Type B pancreatic cell (in vitro differentiated cells): ENCODE data around the gene IGF1R. TPM values are rescaled to one million over a fixed set of nuclear protein-coding genes. Genes with fewer than 3 reads are reported as not detected.

ENCODE experiments used
- DNase-seq: peaks from one replicate; pipeline ENCODE4 v3.0.0; 2021; ENCODE audit warnings: mixed read lengths; ENCODE audit not compliant: unreplicated experiment; ENCODE audit errors: extremely low spot score
- H3K27ac Mint-ChIP-seq: 2 replicates; pipeline ENCODE4 v1.8.0; 2021; ENCODE audit warnings: mild to moderate bottlenecking, mixed read lengths
- H3K27me3 Mint-ChIP-seq: 2 replicates; pipeline ENCODE4 v1.8.0; 2021; ENCODE audit warnings: mixed read lengths
- H3K36me3 Mint-ChIP-seq: 2 replicates; pipeline ENCODE4 v1.8.0; 2021; ENCODE audit warnings: mixed read lengths
- H3K4me1 Mint-ChIP-seq: one replicate; pipeline ENCODE4 v1.8.0; 2021; ENCODE audit warnings: mixed read lengths; ENCODE audit not compliant: unreplicated experiment
- H3K4me3 Mint-ChIP-seq: 2 replicates; pipeline ENCODE4 v1.8.0; 2021; ENCODE audit warnings: mild to moderate bottlenecking, mixed read lengths
- H3K9me3 Mint-ChIP-seq: 2 replicates; pipeline ENCODE4 v1.8.0; 2021; ENCODE audit warnings: mixed read lengths
- total RNA-seq: library from RNA; stranded (reverse); gene quantifications from 2 replicates; pipeline ENCODE4 v1.2.1, GENCODE V29; 2021; ENCODE audit warnings: low replicate concordance
- TF ChIP-seq, protein P1 (sequence below): fragments of 200-600 bp; sonication (generic); conservative IDR thresholded peaks from 2 replicates; pipeline ENCODE4 v1.5.0; 2021; ENCODE audit warnings: antibody characterized with exemption, mild to moderate bottlenecking

Gene IGF1R
- total RNA-seq, 1 donor from 2014 or later, result 87.1 TPM

DNA sequence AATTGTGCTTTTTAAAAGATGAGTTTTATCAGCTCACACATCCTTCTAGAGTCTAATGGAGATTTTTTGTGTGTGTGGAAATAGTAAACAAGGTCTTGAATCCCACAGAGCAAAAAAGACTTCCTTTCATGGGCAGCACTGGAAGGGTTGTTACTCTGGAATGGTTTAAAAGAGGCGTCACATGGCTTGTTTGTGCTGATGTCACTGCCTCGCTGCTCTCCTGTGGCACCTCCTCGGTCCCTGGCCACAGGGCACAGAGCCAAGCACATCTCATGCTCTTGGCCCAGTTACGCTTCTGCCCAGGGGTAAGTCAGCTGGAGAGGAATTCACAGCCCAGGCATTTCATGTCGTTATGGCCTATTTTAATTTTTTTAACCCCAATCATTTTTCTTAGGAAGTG is 306.1 kb downstream of the IGF1R start:
- H3K27ac Mint-ChIP-seq, result no peak overlapping the region
- DNase-seq, result no peak
- H3K4me1 Mint-ChIP-seq, result no peaks in the 10 kb centered on the region
- no peaks in the 10 kb centered on the region for H3K27me3 Mint-ChIP-seq
- no peaks in the 10 kb centered on the region for H3K9me3 Mint-ChIP-seq
- H3K4me3 Mint-ChIP-seq, result no peak overlapping the region
- peaks cover 6% of the 10 kb centered on the region for H3K36me3 Mint-ChIP-seq
- TF ChIP-seq, protein P1, sequence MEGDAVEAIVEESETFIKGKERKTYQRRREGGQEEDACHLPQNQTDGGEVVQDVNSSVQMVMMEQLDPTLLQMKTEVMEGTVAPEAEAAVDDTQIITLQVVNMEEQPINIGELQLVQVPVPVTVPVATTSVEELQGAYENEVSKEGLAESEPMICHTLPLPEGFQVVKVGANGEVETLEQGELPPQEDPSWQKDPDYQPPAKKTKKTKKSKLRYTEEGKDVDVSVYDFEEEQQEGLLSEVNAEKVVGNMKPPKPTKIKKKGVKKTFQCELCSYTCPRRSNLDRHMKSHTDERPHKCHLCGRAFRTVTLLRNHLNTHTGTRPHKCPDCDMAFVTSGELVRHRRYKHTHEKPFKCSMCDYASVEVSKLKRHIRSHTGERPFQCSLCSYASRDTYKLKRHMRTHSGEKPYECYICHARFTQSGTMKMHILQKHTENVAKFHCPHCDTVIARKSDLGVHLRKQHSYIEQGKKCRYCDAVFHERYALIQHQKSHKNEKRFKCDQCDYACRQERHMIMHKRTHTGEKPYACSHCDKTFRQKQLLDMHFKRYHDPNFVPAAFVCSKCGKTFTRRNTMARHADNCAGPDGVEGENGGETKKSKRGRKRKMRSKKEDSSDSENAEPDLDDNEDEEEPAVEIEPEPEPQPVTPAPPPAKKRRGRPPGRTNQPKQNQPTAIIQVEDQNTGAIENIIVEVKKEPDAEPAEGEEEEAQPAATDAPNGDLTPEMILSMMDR, result no peak

DNA sequence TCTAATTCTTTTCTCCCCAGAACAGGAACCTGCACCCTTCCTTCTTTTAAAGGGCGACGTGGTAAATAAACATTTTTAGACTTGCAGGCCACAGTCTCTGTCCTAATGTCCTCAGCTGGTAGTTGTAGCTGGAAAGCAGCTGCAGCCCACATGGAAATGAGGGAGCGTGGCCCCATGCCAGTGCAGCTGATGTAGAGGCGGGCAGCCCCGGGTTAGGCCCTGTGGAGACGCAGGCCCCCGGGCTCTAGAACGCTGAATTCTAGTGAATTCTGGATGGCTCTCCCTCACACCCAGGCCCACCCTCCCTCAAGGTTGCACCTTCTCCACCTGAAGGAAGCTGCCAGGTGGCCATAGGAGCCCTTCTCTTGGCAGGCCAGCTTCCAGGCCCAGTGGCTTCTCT is 307.0 kb downstream of the IGF1R start:
- Mint-ChIP-seq H3K4me3 (no peak overlapping the region), H3K27ac (no peak overlapping the region), H3K4me1 (no peaks in the 10 kb centered on the region), H3K9me3 (no peaks in the 10 kb centered on the region), H3K27me3 (no peaks in the 10 kb centered on the region), H3K36me3 (peaks cover 6% of the 10 kb centered on the region)
- DNase-seq, result no peak
- TF ChIP-seq, protein P1, result no peak

DNA sequence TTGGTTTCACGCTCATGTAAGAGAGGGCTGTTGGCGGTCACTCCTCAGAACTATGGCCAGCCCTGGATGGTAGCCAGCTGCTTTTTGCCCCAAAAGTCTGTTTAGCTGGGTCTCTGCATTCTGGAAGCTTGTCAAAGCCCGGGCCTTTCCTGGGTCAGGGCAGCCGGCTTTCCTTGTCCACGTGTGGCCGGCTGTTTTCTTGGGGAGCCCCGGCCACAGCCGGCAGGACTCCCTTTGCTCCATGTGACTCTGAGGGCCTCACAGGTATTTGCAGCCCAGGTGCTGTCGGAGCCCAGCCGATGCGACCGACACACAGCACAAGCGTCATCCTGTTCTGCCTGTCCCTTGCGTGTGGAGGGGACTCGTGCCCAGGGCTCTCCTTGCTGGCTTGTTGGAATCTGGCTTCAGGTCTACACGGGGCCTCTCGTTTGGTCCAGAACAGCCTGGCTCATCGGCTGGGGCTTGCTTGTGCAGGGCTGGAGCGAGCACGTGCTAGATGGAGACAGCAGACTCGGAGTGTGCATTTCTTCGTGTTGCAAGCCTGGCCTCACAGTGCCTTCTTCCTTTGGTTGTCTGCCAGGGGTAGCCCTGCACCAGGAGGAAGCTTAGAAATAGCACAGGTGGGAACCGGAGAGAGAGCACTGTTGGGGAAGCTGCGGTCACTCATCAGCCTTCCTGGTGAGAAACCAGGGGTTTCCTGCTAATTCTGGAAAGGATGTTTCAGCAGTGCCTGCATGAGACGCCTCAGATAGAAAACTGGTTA is 307.8 kb downstream of the IGF1R start:
- DNase-seq, result no peak
- H3K27ac Mint-ChIP-seq, result no peak overlapping the region
- H3K4me3 Mint-ChIP-seq, result no peak overlapping the region
- H3K9me3 Mint-ChIP-seq, result peaks cover under 1% of the 10 kb centered on the region
- no peaks in the 10 kb centered on the region for H3K4me1 Mint-ChIP-seq
- no peaks in the 10 kb centered on the region for H3K27me3 Mint-ChIP-seq
- peaks cover 10% of the 10 kb centered on the region for H3K36me3 Mint-ChIP-seq
- TF ChIP-seq, protein P1, result no peak

DNA sequence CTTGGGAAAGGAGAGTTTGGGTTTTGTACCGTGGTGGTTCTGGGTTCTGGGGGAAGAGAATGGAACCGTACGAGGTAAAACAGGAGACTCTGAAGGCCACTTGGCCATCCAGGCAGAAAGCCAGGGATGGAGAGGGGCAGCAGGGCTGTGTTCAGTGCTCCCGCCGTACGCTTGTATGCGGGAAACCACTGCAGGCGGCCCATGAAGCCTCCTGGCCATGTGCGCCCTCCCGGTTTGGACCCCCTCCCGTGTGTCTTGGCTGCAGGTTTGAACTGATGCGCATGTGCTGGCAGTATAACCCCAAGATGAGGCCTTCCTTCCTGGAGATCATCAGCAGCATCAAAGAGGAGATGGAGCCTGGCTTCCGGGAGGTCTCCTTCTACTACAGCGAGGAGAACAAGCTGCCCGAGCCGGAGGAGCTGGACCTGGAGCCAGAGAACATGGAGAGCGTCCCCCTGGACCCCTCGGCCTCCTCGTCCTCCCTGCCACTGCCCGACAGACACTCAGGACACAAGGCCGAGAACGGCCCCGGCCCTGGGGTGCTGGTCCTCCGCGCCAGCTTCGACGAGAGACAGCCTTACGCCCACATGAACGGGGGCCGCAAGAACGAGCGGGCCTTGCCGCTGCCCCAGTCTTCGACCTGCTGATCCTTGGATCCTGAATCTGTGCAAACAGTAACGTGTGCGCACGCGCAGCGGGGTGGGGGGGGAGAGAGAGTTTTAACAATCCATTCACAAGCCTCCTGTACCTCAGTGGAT is 308.6 kb downstream of the IGF1R start:
- TF ChIP-seq, protein P1, result no peak
- Mint-ChIP-seq H3K27ac (no peak overlapping the region), H3K27me3 (no peaks in the 10 kb centered on the region), H3K4me1 (no peaks in the 10 kb centered on the region), H3K4me3 (no peak overlapping the region), H3K9me3 (peaks cover 8% of the 10 kb centered on the region), H3K36me3 (peaks cover 19% of the 10 kb centered on the region)
- DNase-seq, result no peak

DNA sequence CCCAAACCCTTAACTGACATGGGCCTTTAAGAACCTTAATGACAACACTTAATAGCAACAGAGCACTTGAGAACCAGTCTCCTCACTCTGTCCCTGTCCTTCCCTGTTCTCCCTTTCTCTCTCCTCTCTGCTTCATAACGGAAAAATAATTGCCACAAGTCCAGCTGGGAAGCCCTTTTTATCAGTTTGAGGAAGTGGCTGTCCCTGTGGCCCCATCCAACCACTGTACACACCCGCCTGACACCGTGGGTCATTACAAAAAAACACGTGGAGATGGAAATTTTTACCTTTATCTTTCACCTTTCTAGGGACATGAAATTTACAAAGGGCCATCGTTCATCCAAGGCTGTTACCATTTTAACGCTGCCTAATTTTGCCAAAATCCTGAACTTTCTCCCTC is 309.3 kb downstream of the IGF1R start:
- H3K27ac Mint-ChIP-seq, result no peak overlapping the region
- H3K4me3 Mint-ChIP-seq, result no peak overlapping the region
- no peaks in the 10 kb centered on the region for H3K27me3 Mint-ChIP-seq
- TF ChIP-seq, protein P1, result no peak
- no peak for DNase-seq
- peaks cover 25% of the 10 kb centered on the region for H3K36me3 Mint-ChIP-seq
- peaks cover 13% of the 10 kb centered on the region for H3K9me3 Mint-ChIP-seq
- no peaks in the 10 kb centered on the region for H3K4me1 Mint-ChIP-seq
